Testis (tissue), 3 donors: ENCODE measurements around the gene ABTB2. TPM values are rescaled to one million over a fixed set of nuclear protein-coding genes. Genes with fewer than 3 reads are reported as not detected.

Experiments
- DNase-seq: peaks from one replicate; pipeline ENCODE4 v3.0.0-alpha.2; 2019
- H3K27ac ChIP-seq, 2 donors: fragments of 200-600 bp; sonication (generic); one replicate each; pipeline ENCODE4 v1.5.1; 2019
- H3K27me3 ChIP-seq: fragments of 200-600 bp; sonication (generic); one replicate; pipeline ENCODE4 v1.5.1; 2019
- H3K36me3 ChIP-seq: fragments of 200-600 bp; sonication (generic); one replicate; pipeline ENCODE4 v1.5.1; 2017; ENCODE audit warnings: low read depth; ENCODE audit errors: missing control alignments
- H3K4me1 ChIP-seq: fragments of 200-600 bp; sonication (generic); one replicate; pipeline ENCODE4 v1.5.1; 2019
- H3K4me3 ChIP-seq, 2 donors: fragments of 200-600 bp; sonication (generic); one replicate each; pipeline ENCODE4 v1.5.1; 2017 to 2019
- H3K9me3 ChIP-seq: fragments of 200-600 bp; sonication (generic); one replicate; pipeline ENCODE4 v1.5.1; 2017
- CTCF ChIP-seq, 3 experiments: fragments of 450-650 bp in 2 of 3; fragments of 200-600 bp in 1 of 3; sonication (generic) in 1 of 3; IDR thresholded peaks; one replicate each; pipeline ENCODE4 v1.5.1; 2016 to 2019; ENCODE audit warnings: antibody characterized with exemption in 3 of 3, mild to moderate bottlenecking in 2 of 3, moderate library complexity in 1 of 3
- POLR2A ChIP-seq: fragments of 450-650 bp; IDR thresholded peaks from one replicate; pipeline ENCODE4 v1.6.1; 2017; ENCODE audit warnings: antibody characterized with exemption, mild to moderate bottlenecking, moderate library complexity
- WGBS, 2 donors: methylation state at CpG; one replicate each; pipeline ENCODE4 v1.1.5; 2018; 5-methylcytosine and 5-hydroxymethylcytosine counted together
- intact Hi-C: fragments of 100-400 bp; cut with DNase I; formaldehyde crosslinking; loops from one replicate; pipeline ENCODE4 v1.15.1; 2023; ENCODE audit warnings: low total_unique reads
- polyA plus RNA-seq: library from polyadenylated mRNA; stranded (reverse); fragments of 350-450 nt; fragmentation: Illumina TruSeq; extraction: RNeasy Lipid Tissue Mini Kit (QIAGEN cat#74804); gene quantifications from one replicate; pipeline ENCODE4 v1.2.3, GENCODE V29; 2014; ENCODE audit warnings: low read depth, low replicate concordance; ENCODE audit not compliant: insufficient read depth
- total RNA-seq, 2 donors: library from RNA; depleted of rRNA; stranded (reverse); fragments of >200 nt; gene quantifications; one replicate each; pipeline ENCODE4 v1.2.3, GENCODE V29; 2016

The ABTB2 gene
- total and polyA plus RNA-seq, 3 donors from 2014 or later, result 5.8 to 12.1 (median 8.9) TPM

- Histone ChIP-seq H3K4me3 (no peak overlapping the region), H3K27ac (no peak overlapping the region), H3K27me3 (no peaks in the 10 kb centered on the region), H3K36me3 (no peaks in the 10 kb centered on the region), H3K9me3 (no peaks in the 10 kb centered on the region), H3K4me1 (no peaks in the 10 kb centered on the region)
- intact Hi-C loops, result loop anchor here (10.0 kb wide), 1 partner anchor 48 kb away; no protein-coding TSS in a partner anchor
- TF ChIP-seq POLR2A (no peak), CTCF (IDR thresholded peaks at IDR 0.05) (no peak)
- DNase-seq, result no peak
- WGBS, 2 donors, result 60 to 90% methylated on average over 1 to 7 of the region's 7 CpGs
Observed at GRCh38 chr11:34162856-34163255, 195.0 kb downstream of the ABTB2 start.

GRCh38 chr11:34162493-34162820, 195.4 kb downstream of the ABTB2 start:
- DNase-seq, result no peak
- no peak for TF ChIP-seq CTCF (IDR thresholded peaks at IDR 0.05)
- Histone ChIP-seq H3K27ac (no peak overlapping the region), H3K36me3 (no peaks in the 10 kb centered on the region), H3K4me1 (no peaks in the 10 kb centered on the region), H3K9me3 (no peaks in the 10 kb centered on the region), H3K27me3 (no peaks in the 10 kb centered on the region), H3K4me3 (no peak overlapping the region)
- WGBS, 2 donors, result 91 to 96% methylated on average over 8 to 17 of the region's 17 CpGs
- intact Hi-C loops, result loop anchor here (10.0 kb wide), 1 partner anchor 48 kb away; no protein-coding TSS in a partner anchor

GRCh38 chr11:34161812-34162492, 195.9 kb downstream of the ABTB2 start:
- 68 to 80% methylated on average over 4 to 17 of the region's 18 CpGs for WGBS, 2 donors
- Histone ChIP-seq H3K27me3 (no peaks in the 10 kb centered on the region), H3K4me3 (no peak overlapping the region), H3K4me1 (no peaks in the 10 kb centered on the region), H3K36me3 (no peaks in the 10 kb centered on the region), H3K9me3 (no peaks in the 10 kb centered on the region), H3K27ac (no peak overlapping the region)
- no peak for DNase-seq
- TF ChIP-seq CTCF (IDR thresholded peaks at IDR 0.05), result no peak
- intact Hi-C loops, result loop anchor here (10.0 kb wide), 1 partner anchor 47 kb away; no protein-coding TSS in a partner anchor

- Histone ChIP-seq H3K4me1 (no peaks in the 10 kb centered on the region), H3K9me3 (no peaks in the 10 kb centered on the region), H3K36me3 (no peaks in the 10 kb centered on the region), H3K4me3 (no peak overlapping the region), H3K27me3 (no peaks in the 10 kb centered on the region), H3K27ac (no peak overlapping the region)
- intact Hi-C loops, result loop anchor here (10.0 kb wide), 1 partner anchor 47 kb away; no protein-coding TSS in a partner anchor
- TF ChIP-seq CTCF (IDR thresholded peaks at IDR 0.05) (no peak), POLR2A (no peak)
- 75 to 80% methylated on average over 6 of the region's 6 CpGs for WGBS, 2 donors
- DNase-seq, result no peak
Observed at GRCh38 chr11:34161361-34161760, 196.4 kb downstream of the ABTB2 start.

GRCh38 chr11:34160791-34161190, 197.0 kb downstream of the ABTB2 start:
- intact Hi-C loops, result loop anchor here (10.0 kb wide), 1 partner anchor 46 kb away; no protein-coding TSS in a partner anchor
- H3K27me3 ChIP-seq, result no peaks in the 10 kb centered on the region
- no peak for DNase-seq
- no peaks in the 10 kb centered on the region for H3K36me3 ChIP-seq
- H3K4me3 ChIP-seq, result no peak overlapping the region
- H3K4me1 ChIP-seq, result no peaks in the 10 kb centered on the region
- H3K27ac ChIP-seq, result no peak overlapping the region
- TF ChIP-seq CTCF (IDR thresholded peaks at IDR 0.05) (no peak), POLR2A (no peak)
- WGBS, 2 donors, result 76 to 79% methylated on average over 14 to 18 of the region's 18 CpGs
- no peaks in the 10 kb centered on the region for H3K9me3 ChIP-seq
